ENCODE measurements around the gene DRC7.
"Not testable (repeated sequence)": the region's sequence is repeated elsewhere in the genome, so short reads cannot be mapped to it uniquely, and the experiment has no call there.

DRC7 gene

GRCh38 chr16:57734925-57735754 is 40.5 kb downstream of the DRC7 start:
- DNase-seq, result peak; percentile 72 to 100 (median 99)

GRCh38 chr16:57735755-57736418 is 41.3 kb downstream of the DRC7 start, which contains the start of gene KATNB1:
Gene KATNB1 (plus strand): TSS chr16:57735770. CDS start chr16:57737244, 1,474 bp downstream.
- DNase-seq, result peak in 2 of 51 donors; percentile 32 to 47

GRCh38 chr16:57736419-57737351 is 42.1 kb downstream of the DRC7 start:
- peak in 22 of 51 donors; percentile 14 to 52 (median 28) for DNase-seq

DNA sequence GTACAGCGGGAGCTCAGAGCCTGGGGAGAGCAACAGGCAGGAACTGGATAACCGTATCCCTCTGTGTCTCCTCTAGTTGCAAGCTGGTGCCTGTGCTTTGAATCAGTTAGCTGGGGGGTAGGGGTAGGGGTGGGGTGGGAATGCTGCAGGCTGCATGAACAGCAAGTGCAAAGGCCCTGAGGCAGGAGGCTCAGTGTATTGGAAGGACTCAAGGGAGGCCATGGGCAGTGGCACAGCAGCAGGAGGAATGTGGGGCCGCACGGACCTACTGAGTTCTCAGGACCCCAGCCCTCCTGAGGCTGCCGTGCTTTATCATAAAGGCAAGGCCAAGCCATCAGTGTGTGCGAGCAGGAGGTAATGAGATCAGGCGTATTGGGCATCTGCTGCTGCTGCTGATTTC is 44.2 kb downstream of the DRC7 start:
- DNase-seq, result no peak

DNA sequence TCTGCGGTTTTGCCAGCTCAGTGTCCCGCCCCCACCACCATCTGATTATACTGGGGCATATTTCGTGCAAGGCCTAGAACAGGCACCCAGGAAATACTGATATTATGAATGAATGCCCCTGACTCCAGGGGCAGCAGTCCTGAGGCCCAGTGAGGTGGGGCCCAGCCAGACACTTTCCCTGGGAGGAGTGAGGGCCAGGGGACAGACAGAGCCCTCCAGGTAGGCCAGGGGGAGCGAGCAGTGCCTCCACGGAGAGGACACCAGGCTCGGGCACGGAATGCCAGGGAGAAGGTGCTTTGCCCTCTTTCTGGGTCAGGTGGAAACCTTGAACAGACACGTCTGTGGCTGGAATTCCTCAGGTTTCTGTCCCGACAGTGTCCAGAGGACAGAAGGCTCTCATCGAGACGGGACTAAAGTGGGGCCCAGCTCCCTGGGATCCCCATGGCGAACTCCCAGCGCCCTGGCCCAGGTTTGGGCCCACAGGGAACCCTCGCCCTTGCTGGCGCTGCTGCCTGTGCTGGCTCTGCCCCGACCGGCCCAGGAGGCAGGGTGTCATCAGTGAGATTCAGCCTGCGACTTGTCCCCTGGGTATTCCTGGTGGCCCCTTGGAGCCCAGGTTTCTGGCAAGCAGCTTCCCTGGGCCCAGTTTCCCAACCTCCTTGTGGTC is 45.3 kb downstream of the DRC7 start:
- DNase-seq, result peak in 1 of 51 donors; percentile 21

- DNase-seq, result no peak
Observed at GRCh38 chr16:57740423-57741071, 45.9 kb downstream of the DRC7 start.

GRCh38 chr16:57741660-57742191 is 47.1 kb downstream of the DRC7 start:
- no peak for DNase-seq

- DNase-seq, result no peak
Observed at GRCh38 chr16:57742543-57742942, 47.9 kb downstream of the DRC7 start.

GRCh38 chr16:57743458-57743857 is 48.9 kb downstream of the DRC7 start:
- no peak for DNase-seq

DNA sequence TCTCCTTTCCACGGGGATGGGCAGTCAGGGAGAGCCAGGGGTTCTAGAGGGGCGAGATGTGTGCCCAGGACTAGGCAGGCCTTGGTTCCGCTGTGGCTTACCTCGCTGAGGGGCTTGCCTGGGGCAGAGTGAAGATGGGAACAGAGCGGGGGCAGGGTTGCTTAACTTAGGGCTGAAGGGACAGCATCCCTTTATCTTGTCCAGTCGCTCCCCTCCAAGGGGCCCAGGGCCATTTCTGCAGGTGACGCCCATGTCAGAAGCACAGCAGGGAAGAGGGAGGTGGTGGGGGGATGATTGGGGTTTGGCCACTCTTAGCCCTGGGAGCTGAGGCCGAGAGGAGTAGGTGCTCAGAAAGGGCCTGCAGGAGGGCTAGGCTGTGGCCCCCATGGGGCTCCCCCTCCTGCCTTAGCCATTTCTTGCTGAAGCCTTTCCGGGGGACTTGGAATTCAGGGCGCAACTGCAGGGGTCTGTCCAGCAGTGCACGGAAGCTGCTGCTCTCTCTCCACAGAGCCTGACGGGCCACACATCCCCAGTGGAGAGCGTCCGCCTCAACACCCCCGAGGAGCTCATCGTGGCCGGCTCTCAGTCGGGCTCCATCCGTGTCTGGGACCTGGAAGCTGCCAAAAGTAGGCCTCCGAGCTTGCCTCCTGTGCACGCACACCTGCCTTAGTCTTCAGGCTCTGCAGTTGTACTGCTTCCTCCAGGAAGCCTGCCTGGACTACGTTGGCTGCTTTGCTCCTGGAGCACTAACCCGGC is 49.5 kb downstream of the DRC7 start:
- DNase-seq, result no peak

- no peak for DNase-seq
Observed at GRCh38 chr16:57744642-57744903, 50.0 kb downstream of the DRC7 start.

- no peak for DNase-seq
Observed at GRCh38 chr16:57745768-57746167, 51.2 kb downstream of the DRC7 start.

GRCh38 chr16:57746316-57746715 is 51.7 kb downstream of the DRC7 start:
- not testable (repeated sequence) for DNase-seq

- no peak for DNase-seq
Observed at GRCh38 chr16:57747091-57747490, 52.5 kb downstream of the DRC7 start.

- peak in 1 of 51 donors; percentile 14 for DNase-seq
Observed at GRCh38 chr16:57747496-57747895, 52.9 kb downstream of the DRC7 start.

DNA sequence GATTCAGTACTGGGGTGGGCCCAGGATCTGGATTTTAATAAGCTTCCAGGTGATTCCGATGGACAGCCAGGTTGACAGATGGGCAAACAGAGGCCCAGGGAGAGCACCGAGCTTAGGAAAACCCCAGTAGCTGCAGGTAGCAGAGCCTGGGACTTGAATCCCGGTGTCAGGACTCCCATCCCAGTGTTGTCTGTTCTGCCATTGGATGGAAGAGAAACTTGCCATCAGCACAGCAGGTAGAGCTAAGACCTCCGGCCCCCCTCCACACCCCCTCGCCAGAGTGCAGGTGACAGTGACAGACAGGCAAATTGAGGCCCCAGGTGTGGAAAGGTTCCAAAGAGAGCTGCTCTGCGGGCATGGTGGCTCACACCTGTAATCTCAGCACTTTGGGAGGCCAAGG is 53.4 kb downstream of the DRC7 start:
- no peak for DNase-seq

DNA sequence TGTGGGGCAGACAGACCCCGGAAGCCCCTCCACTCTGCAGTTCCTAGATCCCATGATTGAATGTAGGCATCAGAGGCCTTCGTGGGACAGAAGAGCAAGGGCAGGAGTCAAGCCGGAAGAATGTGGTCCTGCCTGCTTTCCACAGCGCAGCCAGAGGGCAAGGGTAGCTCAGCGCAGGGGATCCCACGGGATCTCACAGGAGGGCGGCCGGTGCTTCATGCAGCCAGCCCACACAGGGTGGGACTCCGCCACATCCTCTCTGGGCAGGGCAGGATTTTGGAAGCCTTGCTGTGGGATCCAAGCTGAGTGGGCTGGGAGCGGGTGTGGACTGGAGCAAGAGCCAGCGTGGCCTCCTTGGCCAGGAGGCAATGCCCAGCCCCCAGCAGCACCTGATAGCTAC is 54.0 kb downstream of the DRC7 start:
- no peak for DNase-seq

- DNase-seq, result no peak
Observed at GRCh38 chr16:57749101-57749692, 54.6 kb downstream of the DRC7 start.

DNA sequence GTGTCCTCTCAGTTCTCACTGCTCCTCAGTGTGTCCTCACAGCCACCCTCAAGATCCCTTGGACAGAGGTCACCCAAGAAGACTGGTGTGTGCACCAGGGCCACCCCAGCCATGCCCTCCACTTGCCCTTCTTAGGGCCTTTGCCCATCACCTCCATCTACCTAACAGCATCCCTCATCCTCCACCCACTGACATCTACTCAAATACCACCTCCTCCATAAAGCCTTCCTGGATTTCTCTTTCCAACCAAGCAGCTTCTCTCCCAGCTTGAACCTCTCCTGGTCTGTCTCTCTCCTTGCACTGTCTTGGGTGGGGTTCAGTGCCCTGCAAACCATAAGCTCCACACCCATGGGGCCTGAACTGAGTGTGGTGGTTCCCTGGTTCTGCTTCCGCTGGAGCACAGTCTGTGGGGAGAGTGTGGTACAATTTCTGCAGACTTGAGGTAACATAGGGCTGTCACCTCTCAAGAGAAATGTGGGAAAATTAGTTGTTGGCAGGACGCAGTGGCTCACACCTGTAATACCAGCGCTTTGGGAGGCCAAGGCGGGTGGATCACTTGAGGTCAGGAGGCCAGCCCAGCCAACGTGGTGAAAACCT is 55.3 kb downstream of the DRC7 start:
- no peak for DNase-seq
